ENCODE results near the gene PLAAT2. TPM values are rescaled to one million over a fixed set of nuclear protein-coding genes. Genes with fewer than 3 reads are reported as not detected.
"Not testable (repeated sequence)": the region's sequence is repeated elsewhere in the genome, so short reads cannot be mapped to it uniquely, and the experiment has no call there.

Gene PLAAT2
- total RNA-seq, 2 experiments from 2014 or later, result 0.34 to 0.49 TPM

- no peaks in the 10 kb centered on the region for H3K27me3 ChIP-seq (ENCODE audit: control insufficient read depth in 1 of 2, insufficient read depth in 2 of 2, low read length in 2 of 2)
- peaks cover 41% of the 10 kb centered on the region for H3K4me1 ChIP-seq (ENCODE audit: insufficient read depth, low read length)
- H3K9me3 ChIP-seq (ENCODE audit: control insufficient read depth in 1 of 2, insufficient read depth in 1 of 2, low read length in 2 of 2), result no peaks in the 10 kb centered on the region
- H3K4me3 Mint-ChIP-seq, result peak overlapping the region; percentile 87
- H3K9me3 Mint-ChIP-seq, result no peaks in the 10 kb centered on the region
- ChIA-PET POLR2A (interaction anchor here (0.8 to 6.5 kb wide), 11 partner anchors 9 to 85 kb away, joined by 3 to 86 read pairs (median 8); partner anchors contain the start of genes PLAAT2, PLAAT4 and PLAAT5), CTCF (interaction anchor here (0.8 to 1.0 kb wide), 2 partner anchors 10 to 32 kb away, joined by 3 read pairs; no protein-coding TSS in a partner anchor)
- H3K4me3 ChIP-seq (ENCODE audit: low read length), result peak overlapping the region; percentile 45
- intact Hi-C loops (cut with DNase I, micrococcal nuclease), result loop anchor here in 1 of 2 experiments (5.0 kb wide), 1 partner anchor 74 kb away; no protein-coding TSS in a partner anchor
- no peak for ATAC-seq (ENCODE audit: poor library complexity)
- peak in 4 of 14 experiments; percentile 13 to 59 (median 39) for DNase-seq
- H3K27me3 Mint-ChIP-seq, result no peaks in the 10 kb centered on the region
- peaks cover 58% of the 10 kb centered on the region for H3K4me1 Mint-ChIP-seq (ENCODE audit: low read depth)
- H3K27ac Mint-ChIP-seq, result peak overlapping the region; percentile 89
- H3K36me3 Mint-ChIP-seq (ENCODE audit: low read depth), result peaks cover 18% of the 10 kb centered on the region
- TF ChIP-seq, protein P1, sequence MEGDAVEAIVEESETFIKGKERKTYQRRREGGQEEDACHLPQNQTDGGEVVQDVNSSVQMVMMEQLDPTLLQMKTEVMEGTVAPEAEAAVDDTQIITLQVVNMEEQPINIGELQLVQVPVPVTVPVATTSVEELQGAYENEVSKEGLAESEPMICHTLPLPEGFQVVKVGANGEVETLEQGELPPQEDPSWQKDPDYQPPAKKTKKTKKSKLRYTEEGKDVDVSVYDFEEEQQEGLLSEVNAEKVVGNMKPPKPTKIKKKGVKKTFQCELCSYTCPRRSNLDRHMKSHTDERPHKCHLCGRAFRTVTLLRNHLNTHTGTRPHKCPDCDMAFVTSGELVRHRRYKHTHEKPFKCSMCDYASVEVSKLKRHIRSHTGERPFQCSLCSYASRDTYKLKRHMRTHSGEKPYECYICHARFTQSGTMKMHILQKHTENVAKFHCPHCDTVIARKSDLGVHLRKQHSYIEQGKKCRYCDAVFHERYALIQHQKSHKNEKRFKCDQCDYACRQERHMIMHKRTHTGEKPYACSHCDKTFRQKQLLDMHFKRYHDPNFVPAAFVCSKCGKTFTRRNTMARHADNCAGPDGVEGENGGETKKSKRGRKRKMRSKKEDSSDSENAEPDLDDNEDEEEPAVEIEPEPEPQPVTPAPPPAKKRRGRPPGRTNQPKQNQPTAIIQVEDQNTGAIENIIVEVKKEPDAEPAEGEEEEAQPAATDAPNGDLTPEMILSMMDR (IDR thresholded peaks at IDR 0.05), result no peak
- H3K36me3 ChIP-seq (ENCODE audit: insufficient read depth, low read length), result peaks cover 15% of the 10 kb centered on the region
- peak overlapping the region in 1 of 2 donors; percentile 34 for H3K27ac ChIP-seq (ENCODE audit: low read depth in 1 of 2, low read length in 2 of 2)
Observed at GRCh38 chr11:63551091-63551888, 11.9 kb downstream of the PLAAT2 start.

DNA sequence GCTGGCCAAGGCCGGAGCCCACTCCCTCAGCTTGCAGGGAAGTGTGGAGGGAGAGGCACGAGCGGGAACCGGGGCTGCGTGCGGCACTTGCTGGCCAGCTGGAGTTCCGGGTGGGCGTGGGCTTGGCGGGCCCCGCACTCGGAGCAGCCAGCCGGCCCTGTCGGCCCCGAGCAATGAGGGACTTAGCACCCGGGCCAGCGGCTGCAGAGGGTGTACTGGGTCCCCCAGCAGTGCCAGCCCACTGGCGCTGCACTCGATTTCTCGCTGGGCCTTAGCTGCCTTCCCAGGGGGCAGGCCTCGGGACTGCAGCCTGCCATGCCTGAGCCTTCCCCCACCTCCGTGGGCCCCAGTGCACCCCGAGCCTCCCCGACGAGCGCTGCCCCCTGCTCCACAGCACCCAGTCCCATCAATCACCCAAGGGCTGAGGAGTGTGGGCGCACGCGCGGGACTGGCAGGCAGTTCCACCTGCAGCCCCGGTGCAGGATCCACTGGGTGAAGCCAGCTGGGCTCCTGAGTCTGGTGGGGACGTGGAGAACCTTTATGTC is 13.0 kb downstream of the PLAAT2 start:
- Mint-ChIP-seq H3K36me3 (ENCODE audit: low read depth) (peaks cover 29% of the 10 kb centered on the region), H3K27ac (peak overlapping the region; percentile 89), H3K4me1 (ENCODE audit: low read depth) (peaks cover 48% of the 10 kb centered on the region)
- H3K27ac ChIP-seq (ENCODE audit: low read depth in 1 of 2, low read length in 2 of 2); H3K27me3 Mint-ChIP-seq; H3K4me3 ChIP-seq (ENCODE audit: low read length); H3K9me3 ChIP-seq (ENCODE audit: control insufficient read depth in 1 of 2, insufficient read depth in 1 of 2, low read length in 2 of 2); H3K4me3 Mint-ChIP-seq; H3K9me3 Mint-ChIP-seq; H3K27me3 ChIP-seq (ENCODE audit: control insufficient read depth in 1 of 2, insufficient read depth in 2 of 2, low read length in 2 of 2); DNase-seq; CTCF ChIA-PET; ATAC-seq (ENCODE audit: poor library complexity): not testable (repeated sequence)
- Histone ChIP-seq H3K4me1 (ENCODE audit: insufficient read depth, low read length) (peaks cover 40% of the 10 kb centered on the region), H3K36me3 (ENCODE audit: insufficient read depth, low read length) (peaks cover 25% of the 10 kb centered on the region)
- POLR2A ChIA-PET, result interaction anchor here (1.4 to 6.5 kb wide), 5 partner anchors 13 to 59 kb away, joined by 4 to 86 read pairs (median 7); partner anchors contain the start of genes PLAAT4 and PLAAT5
- intact Hi-C loops (cut with DNase I, micrococcal nuclease), result loop anchor here in 1 of 2 experiments (5.0 kb wide), 1 partner anchor 73 kb away; no protein-coding TSS in a partner anchor

DNA sequence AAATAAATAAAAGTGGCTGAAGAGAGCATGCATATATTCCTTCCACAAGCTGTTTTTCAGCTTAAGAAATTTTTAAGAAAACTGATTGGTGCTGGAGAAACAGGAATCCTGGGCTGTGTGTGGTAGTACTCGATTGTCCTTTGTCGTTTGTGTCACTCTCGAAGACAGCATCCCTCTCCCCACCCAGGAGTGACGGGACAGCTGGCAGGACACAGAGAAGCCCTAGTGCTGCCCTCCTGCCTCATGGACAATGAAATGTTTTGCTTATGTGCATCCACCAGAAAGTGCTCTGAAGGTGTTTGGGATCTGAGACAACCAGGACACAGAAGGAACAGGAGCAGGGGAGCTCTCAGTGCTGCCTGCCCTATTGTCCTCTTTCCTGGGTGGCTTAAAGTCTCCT is 13.8 kb downstream of the PLAAT2 start:
- H3K27ac Mint-ChIP-seq, result peak overlapping the region; percentile 75
- POLR2A ChIA-PET, result interaction anchor here (1.4 to 6.5 kb wide), 3 partner anchors 12 to 25 kb away, joined by 4 to 86 read pairs (median 7); partner anchors contain the start of gene PLAAT4
- H3K9me3 Mint-ChIP-seq, result no peaks in the 10 kb centered on the region
- H3K9me3 ChIP-seq (ENCODE audit: control insufficient read depth in 1 of 2, insufficient read depth in 1 of 2, low read length in 2 of 2), result no peaks in the 10 kb centered on the region
- no peak for ATAC-seq (ENCODE audit: poor library complexity)
- peaks cover 36% of the 10 kb centered on the region for H3K4me1 ChIP-seq (ENCODE audit: insufficient read depth, low read length)
- no peak for DNase-seq
- H3K27ac ChIP-seq (ENCODE audit: low read depth in 1 of 2, low read length in 2 of 2), result no peak overlapping the region
- H3K4me3 Mint-ChIP-seq, result peak overlapping the region; percentile 56
- peaks cover 33% of the 10 kb centered on the region for H3K36me3 ChIP-seq (ENCODE audit: insufficient read depth, low read length)
- no peak overlapping the region for H3K4me3 ChIP-seq (ENCODE audit: low read length)
- intact Hi-C loops (cut with DNase I, micrococcal nuclease), result loop anchor here in 1 of 2 experiments (5.0 kb wide), 1 partner anchor 83 kb away; no protein-coding TSS in a partner anchor
- H3K27me3 Mint-ChIP-seq, result no peaks in the 10 kb centered on the region
- H3K4me1 Mint-ChIP-seq (ENCODE audit: low read depth), result peaks cover 42% of the 10 kb centered on the region
- CTCF ChIA-PET, result no interaction called here
- H3K27me3 ChIP-seq (ENCODE audit: control insufficient read depth in 1 of 2, insufficient read depth in 2 of 2, low read length in 2 of 2), result no peaks in the 10 kb centered on the region
- TF ChIP-seq, protein P1 (IDR thresholded peaks at IDR 0.05), result no peak
- H3K36me3 Mint-ChIP-seq (ENCODE audit: low read depth), result peaks cover 37% of the 10 kb centered on the region

Data from CD4-positive, alpha-beta T cell (primary cell).